IPS-NIHi7 (cell line): ENCODE measurements around the gene CSRNP3.
A peak's percentile ranks its signal among the peaks of the same experiment; 100 is the strongest.
"Not testable (repeated sequence)": the region's sequence is repeated elsewhere in the genome, so short reads cannot be mapped to it uniquely, and the experiment has no call there.

Experiments used
- DNase-seq: peaks from one replicate; pipeline ENCODE4 v3.0.0; 2012; ENCODE audit warnings: mixed read lengths; ENCODE audit errors: extremely low spot score

CSRNP3 gene

DNA sequence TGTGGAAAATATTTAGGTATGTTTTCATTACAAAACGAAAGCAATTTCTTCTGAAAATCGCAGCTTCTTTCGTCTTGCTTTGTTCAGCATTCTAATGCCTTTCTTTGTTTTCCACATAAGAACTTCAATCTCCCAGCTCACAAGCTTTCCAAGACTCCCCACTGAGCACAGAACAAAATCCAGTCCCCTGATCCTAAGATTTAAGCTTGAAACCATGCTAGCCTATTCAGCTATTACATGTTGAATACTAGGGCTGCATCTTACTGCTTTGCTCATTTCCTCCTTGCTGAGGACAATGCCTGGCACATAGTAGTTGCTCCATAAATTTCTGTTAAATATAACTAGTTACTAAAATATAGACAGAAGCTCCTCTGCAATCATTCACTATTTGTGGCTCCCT is 163.9 kb downstream of the CSRNP3 start:
- no peak for DNase-seq

DNA sequence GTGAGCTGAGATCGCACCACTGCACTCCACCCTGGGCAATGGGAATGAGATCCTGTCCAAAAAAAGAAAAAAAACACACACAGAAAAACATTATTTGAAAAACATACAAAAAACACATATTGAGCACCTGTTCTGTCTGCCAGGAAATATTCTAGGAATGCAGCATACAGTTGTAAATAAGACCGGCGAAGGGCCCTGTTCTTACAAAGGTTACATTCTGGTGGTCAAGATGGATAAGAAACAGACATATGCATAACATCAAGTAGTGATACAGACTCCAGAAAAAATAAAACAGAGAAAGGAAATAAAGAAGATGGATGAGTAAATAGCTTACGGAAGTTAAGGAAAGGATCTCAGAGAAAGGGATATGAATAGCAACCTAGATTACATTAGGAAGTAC is 164.8 kb downstream of the CSRNP3 start:
- no peak for DNase-seq

DNA sequence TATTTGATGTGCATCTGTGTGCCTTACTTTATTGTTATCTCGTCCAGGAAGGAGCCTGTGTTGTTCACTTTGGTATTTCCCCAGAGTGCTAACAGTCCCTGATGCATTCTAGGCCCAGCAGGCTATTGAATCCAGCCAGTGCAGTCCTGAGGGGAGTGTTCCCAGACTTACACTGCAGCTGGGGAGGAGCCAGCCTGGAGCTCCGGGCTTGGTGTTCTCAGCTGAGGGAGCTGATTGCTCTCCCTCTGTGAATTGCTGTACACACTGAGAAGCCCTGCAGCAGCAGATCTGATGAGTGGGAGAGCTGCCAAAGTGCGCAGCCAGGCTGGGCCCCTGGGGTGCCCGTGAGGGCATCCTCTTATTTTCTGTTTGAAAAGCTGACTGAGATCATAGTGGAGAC is 165.4 kb downstream of the CSRNP3 start:
- DNase-seq: peak; percentile 59

DNA sequence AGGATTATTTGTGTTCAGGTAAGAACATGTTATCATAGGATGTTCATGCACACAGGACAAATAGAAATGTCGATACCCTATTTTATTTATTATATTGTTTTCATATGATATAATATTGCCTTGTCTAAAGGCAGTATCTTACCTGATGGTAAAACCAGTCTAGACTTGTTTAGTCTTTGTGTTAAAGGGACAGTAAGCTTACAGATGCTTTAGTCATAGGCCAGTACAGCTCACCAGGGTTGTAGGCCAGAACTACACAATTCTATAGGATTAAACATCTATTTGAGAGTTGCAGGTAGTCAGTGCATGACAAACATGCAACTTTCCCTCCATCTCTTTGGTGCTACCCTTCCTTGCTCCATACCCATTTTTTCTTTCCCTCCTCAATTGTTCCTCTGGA is 166.0 kb downstream of the CSRNP3 start:
- DNase-seq: no peak

DNA sequence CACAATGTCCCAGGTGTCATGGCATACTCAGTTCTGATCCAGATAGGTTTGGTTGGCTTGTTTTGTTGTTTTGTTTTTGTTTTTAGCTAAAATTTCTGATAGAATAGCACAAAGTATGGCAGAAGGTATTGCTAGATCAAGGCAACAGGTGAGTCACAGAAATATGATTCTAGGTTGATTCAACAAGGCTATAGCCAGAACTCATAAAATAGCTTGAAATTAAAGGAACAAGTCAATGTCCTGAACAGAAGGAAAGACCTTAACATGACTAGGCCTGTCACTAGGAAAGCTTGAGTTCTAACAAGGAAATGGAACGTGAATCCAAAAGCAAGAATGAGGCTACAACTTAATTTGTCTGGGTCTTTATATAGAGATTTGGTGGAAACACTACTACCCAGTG is 167.5 kb downstream of the CSRNP3 start:
- DNase-seq: no peak

DNA sequence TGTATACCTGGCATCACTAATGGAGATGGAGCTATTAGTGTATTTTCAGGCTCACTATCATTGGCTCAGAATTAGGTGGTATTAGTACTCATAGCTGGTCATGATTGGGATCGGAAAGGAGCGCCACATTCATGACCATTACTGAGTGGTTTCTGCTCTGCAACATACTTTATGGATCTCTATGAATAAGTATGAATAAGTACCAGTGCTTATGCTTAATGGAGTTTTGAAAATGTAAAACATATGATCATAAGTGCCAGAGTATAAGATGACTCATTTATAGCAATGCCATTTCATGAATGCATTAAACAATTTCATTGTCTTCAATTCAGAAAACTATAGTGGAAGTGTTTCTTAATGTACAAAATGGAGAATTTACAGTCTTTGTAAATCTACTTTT is 167.9 kb downstream of the CSRNP3 start:
- DNase-seq: no peak

DNA sequence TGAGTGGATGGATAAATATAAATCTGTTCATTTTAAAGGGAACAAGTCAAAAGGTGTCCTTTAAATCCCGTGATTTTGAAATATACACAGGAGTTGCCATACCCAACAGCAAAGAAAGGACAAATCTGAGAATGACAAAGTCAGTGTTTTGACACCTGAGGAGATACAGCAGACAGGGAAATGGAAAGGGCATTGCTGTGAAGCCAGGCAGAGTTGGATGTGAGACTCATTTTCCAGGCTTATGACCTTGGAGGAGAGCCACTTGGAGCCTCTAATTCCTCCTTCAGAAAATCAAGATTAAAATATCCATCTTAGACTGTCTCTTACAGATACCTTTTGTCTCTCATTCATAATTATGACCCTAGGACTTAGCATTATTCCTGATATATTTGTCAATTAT is 170.0 kb downstream of the CSRNP3 start:
- no peak for DNase-seq

DNA sequence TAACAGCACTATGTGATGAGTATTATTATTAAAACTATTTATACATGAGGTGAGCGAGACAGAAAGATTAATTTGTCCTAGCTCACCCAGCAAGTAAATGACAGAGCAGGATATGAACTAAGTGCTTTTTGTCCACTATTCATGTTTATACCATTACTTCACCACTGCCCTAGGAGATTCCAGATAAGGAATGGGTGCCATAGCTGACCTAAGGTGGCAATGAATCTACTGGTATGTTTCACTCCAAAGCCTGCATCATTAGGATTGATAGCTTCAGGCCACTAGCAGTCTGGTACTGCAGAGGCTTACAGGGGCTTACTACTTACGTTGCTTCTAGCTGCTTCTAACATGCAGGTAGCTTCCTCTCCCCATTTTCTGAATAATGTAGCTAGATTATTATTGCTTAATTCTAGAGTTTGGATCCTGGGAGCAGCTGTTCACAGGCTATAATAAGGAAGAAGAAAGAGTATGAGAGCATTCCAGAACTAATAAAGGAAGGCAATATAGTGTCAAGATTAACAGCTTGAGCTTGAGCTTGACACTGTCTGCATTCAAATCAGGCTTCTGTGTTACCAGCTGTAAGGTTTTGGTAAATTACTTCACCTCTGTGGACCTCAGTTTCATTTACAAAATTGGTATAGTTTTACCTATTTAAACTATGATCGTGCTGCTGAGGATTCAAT is 170.9 kb downstream of the CSRNP3 start:
- DNase-seq: no peak

DNA sequence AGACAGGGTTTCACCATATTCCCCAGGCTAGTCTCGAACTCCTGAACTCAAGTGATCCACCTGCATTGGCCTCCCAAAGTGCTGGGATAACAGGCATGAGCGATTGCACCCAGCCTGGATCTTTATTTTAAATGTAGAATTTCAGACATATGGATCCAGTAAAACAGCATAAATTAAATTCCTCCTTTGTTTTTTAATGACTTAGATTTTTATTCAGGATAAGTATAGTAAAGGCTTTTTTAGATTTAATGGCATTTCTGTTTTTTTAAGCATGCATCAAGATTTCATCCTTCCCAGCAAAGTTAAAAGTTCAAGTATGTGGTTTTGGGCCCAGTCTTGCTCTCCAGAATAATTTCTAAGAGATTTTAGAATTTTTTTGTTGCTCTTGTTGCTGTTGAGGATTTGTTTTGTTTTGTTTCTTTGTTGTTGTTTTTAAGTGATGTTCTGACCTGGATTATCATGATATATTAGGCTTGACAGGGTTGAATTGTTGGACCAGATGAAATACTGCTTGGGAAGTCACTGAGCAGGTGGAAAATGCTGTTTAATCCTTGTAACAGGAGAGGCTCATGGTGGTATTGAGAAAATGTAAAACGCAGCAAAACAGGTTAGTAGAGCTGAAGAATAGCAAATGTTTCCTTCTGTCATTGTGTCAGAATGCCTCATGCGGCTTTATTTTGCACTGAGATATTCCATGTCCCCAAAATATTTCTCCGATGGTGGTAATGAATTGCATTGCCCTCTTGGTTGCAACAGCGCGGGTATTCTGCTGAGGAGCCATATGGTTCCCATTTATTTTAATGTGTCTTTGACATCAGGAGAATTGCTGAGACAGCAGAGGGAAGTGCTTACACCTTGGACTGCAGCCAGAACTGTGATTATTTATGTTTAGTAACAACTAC is 176.7 kb downstream of the CSRNP3 start:
- DNase-seq: no peak

DNA sequence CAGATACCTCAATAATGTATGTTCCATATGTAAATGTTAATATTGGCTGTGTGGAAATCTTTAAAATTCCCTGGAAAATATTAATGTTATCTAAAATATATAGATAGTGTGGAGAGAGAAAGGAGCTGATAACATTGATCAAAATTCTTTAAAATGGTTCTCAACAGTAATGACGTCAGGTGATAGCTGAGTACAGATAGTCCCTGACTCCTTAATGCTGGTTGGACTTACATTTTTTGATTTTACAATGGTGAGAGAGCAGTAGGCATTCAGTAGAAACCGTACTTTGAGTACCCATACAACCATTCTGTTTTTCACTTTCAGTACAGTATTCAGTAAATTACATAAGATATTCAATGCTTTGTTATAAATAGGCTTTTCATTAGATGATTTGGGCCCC is 177.9 kb downstream of the CSRNP3 start:
- DNase-seq: no peak

DNA sequence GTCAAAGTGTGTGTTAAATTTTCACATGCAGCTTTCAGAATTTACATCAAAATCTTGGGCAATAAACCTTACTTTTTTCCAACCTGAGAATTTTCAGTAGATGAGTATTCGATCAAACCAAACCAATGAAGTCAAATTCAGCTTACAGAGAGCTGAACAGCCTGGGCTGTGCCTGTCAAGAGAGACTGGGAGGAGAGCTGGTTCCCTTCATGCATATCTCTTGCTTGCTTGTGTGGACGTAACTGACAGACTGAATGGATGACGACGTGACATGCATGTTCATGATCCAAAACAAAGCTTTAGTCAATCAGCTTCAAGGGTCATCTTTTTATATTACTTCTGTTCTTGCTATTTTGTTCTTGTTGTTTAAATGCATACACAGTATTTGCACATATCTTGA is 179.3 kb downstream of the CSRNP3 start:
- no peak for DNase-seq

DNA sequence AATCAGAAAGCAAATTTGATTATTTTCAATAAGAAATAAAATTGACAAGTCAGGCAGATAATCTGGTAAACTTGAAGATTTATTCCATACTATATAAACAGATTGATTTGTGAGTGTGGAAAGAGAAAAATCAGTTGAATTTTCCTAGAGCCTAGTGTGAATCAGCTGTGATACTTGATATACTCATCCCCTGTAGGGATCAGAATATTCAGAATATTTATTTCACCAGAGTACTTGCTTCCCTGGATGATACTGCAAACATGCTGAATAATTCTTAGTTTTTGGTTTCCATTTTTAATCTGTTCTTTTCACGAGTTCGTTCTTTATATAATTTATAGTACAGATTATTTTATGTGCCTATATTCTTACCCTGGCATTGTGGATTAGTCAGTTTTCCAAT is 181.7 kb downstream of the CSRNP3 start:
- no peak for DNase-seq

DNA sequence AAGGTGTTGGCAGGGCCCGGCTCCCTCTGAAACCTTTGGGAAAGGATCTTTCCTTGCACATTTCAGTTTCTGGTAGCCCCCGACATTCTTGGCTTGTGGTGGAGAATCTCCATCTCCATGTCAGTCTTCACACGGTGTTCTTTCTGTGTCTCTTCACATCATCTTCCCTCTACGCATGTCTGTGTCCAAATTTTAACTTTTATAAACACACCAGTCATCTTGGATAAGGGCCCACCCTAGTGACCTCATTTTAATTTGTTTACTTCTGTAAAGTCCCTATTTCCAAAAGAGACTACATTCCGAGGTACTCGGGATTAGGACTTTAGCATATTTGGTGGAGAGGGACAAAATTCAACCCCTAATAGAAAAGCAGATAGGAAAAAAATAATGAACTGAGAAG is 186.2 kb downstream of the CSRNP3 start:
- DNase-seq: no peak

DNA sequence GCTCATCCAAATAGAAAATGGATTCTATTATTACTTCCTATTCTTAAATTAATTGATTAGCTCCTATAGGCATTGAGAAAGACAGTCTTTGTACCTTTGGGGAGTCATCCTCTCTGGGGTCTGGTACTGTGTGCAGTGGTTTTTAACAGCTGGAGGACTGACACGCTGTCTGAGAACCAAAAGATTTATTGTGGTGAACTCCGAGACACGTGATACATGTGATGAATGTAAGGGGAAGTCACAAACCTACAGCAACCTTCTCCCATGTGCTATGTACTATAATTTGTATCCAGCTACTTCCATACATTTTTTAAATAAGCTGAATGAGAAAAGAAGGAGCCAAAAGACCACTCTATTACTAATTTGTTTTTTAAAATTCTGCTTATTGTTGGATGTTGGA is 190.9 kb downstream of the CSRNP3 start:
- no peak for DNase-seq

DNA sequence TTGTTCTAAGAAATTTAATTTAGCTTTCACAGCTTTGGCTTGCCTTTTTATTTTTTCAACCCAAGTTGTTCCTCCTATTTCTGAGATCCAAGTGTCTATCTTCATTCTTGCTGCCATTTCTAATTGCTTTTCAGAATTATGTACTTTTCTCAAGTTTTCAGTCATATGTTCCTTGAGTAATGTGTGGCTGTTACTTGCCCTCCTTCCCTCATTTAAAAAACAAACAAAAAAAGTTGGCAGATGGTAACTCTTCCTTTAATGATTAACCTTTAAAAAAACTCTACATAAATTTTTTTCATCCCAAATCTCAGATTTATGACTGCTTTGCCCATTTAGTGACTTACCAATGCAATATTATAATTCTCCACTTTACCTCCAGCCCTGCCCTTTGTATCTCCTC is 193.2 kb downstream of the CSRNP3 start:
- no peak for DNase-seq

DNA sequence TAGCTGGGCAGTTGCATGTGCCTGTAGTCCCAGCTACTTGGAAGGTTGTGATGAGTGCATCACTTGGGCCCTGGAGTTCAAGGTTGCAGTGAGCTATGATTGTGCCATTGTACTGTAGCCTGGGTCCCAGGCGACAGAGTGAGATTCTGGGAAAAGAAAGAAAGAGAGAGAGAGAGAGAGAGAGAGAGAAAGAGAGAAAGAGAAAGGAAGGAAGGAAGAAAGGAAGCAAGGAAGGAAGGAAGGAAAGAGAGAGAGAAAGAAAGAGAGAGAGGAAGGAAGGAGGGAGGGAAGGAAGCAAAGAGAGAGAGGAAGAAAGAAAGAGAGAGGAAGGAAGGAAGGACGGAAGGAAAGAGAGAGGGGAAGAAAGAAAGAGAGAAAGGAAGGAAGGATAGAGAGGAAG is 196.1 kb downstream of the CSRNP3 start:
- DNase-seq: no peak

DNA sequence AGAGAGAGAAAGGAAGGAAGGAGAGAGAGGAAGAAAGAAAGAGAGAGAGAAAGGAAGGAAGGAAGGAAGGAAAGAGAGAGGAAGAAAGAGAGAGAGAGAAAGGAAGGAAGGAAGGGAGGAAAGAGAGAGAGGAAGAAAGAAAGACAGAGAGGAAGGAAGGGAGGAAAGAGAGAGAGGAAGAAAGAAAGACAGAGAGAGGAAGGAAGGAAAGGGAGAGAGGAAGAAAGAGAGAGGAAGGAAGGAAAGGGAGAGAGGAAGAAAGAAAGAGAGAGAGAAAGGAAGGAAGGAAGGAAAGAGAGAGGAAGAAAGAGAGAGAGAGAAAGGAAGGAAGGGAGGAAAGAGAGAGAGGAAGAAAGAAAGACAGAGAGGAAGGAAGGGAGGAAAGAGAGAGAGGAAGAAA is 196.6 kb downstream of the CSRNP3 start:
- DNase-seq: not testable (repeated sequence)

DNA sequence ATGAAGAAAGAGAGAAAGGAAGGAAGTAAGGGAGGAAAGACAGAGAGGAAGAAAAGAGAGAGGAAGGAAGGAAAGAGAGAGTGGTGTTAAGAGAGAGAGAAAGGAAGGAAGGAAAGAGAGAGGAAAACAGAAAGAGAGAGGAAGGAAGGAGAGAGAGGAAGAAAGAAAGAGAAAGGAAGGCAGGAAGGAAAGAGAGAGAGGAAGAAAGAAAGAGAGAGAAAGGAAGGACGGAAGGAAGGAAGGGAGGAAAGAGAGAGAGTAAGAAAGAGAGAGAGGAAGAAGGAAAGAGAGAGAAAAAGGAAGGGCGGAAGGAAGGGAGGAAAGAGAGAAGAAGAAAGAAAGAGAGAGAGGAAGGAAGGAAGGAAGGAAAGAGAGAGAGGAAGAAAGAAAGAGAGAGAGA is 197.1 kb downstream of the CSRNP3 start:
- no peak for DNase-seq

DNA sequence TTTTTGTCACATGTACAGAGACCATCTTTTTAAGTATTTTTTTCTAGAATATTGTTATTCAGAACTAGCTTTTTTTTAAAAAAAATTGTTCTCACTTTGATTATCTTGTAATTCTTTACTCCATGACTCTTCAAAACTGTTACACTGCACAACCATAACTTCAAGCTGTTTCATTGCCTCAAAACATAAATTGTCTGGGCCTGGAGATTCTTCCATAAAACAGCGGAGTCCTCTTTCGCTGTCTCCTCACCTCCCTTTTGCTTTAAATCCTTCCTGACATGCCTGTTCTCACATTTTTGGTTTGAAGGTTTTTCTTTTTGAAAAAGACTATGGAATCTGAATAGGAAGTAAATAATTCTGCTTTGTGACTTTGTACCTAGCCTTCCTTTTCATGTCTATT is 197.9 kb downstream of the CSRNP3 start:
- no peak for DNase-seq

DNA sequence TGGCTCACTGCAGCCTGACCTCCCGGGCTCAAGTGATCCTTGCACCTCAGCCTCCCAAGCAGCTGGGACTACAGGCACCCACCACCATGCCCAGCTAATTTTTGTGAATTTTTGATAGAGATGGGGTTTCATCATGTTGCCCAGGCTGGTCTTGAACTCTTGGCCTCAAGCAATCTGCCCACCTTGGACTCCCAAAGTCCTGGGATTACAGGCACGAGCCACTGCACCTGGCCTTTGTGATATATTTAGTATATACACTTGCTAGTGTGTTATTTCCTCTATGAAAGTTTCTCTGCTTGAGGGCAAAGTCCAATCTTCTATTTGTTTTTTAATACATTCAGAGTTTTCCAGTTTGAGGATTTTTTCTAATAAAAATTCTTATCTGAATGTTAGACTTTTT is 205.3 kb downstream of the CSRNP3 start:
- DNase-seq: no peak

DNA sequence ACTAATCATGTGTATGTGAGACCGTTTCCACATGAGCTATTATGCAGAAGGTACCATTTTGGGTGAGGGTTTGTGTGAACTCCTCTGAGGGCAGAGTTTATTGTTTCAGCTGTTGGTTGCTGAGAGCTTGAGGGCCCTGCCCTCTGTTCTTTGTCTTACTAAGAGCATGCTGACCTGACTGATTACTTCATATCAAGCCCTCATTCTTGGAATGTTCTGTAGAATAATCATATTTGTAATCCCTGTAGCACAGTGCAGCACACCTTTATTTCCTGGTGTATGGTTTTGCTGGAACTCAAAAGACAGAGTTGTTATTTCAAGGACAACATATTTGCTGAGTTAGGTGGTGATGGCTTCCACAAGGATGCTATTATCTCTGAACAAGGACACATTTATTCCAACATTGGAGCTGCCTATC is 206.1 kb downstream of the CSRNP3 start:
- no peak for DNase-seq

DNA sequence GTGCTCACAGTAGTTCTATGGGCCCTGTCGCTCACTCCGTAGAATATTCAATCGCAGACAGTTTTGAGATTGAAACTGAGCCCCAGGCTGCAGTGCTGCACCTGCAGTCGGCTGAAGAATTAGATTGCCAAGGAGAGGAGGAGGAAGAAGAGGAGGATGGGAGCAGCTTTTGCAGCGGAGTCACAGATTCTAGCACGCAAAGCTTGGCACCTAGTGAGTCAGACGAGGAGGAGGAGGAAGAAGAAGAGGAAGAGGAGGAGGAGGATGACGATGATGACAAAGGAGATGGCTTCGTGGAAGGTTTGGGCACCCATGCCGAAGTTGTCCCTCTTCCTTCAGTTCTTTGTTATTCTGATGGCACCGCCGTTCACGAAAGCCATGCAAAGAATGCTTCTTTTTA is 209.4 kb downstream of the CSRNP3 start:
- DNase-seq: no peak

DNA sequence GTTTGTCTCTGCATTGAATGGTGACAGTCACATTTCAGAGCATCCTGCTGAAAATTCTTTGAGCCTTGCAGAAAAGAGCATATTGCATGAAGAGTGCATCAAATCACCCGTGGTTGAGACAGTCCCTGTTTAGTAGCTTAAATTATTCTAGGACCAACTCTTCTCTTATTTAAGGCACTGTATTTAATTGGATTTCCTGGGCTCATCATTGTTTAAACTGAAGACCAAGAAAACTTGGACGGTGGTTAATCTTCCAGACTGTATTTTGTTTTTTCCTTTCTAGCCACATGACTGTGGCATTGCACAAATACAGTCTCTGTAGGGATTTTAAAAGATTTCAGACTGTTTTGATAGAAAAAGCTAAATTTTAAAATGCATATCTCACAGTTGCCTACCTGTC is 210.1 kb downstream of the CSRNP3 start:
- DNase-seq: no peak
